ENCODE data around the gene INO80. TPM values are rescaled to one million over a fixed set of nuclear protein-coding genes. Genes with fewer than 3 reads are reported as not detected.
"Not testable (repeated sequence)": the region's sequence is repeated elsewhere in the genome, so short reads cannot be mapped to it uniquely, and the experiment has no call there.

The INO80 gene
- total RNA-seq, 4 donors from 2014 or later = 15.2 to 24.8 (median 22.3) TPM

DNA sequence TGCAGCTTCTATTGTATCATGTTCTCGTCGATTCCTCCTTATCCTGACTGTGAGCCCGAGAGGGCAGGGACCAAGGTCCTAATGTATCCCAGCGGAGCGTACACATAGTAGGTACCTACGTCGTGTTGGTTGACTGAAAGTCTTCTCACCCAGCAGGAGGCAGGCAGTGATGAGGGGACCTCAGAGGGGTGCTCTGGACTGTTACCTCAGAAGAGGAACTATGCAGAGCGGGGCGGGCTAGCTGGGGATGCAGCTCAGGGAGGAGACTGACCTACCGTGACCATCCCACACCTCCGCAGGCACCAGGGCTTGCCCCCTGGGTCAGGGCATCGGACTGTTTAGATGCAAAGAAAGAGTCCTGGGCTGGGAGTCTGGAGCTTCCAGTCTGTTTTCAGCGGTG, 151.4 kb downstream of the INO80 start:
- 75 to 80% methylated on average over 6 to 11 of the region's 13 CpGs for WGBS, 2 donors
- TF ChIP-seq, protein P1, sequence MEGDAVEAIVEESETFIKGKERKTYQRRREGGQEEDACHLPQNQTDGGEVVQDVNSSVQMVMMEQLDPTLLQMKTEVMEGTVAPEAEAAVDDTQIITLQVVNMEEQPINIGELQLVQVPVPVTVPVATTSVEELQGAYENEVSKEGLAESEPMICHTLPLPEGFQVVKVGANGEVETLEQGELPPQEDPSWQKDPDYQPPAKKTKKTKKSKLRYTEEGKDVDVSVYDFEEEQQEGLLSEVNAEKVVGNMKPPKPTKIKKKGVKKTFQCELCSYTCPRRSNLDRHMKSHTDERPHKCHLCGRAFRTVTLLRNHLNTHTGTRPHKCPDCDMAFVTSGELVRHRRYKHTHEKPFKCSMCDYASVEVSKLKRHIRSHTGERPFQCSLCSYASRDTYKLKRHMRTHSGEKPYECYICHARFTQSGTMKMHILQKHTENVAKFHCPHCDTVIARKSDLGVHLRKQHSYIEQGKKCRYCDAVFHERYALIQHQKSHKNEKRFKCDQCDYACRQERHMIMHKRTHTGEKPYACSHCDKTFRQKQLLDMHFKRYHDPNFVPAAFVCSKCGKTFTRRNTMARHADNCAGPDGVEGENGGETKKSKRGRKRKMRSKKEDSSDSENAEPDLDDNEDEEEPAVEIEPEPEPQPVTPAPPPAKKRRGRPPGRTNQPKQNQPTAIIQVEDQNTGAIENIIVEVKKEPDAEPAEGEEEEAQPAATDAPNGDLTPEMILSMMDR (IDR thresholded peaks at IDR 0.05) = no peak
- no peak for TF ChIP-seq POLR2A (IDR thresholded peaks at IDR 0.05)
- intact Hi-C loops (cut with DNase I) = no loop called here
- Histone ChIP-seq H3K27ac (no peak overlapping the region), H3K9me3 (no peaks in the 10 kb centered on the region), H3K27me3 (no peaks in the 10 kb centered on the region), H3K4me1 (peaks cover 0 to 14% (median 0%) of the 10 kb centered on the region in 3 donors), H3K4me3 (no peak overlapping the region), H3K36me3 (no peaks in the 10 kb centered on the region)
- DNase-seq = no peak

DNA sequence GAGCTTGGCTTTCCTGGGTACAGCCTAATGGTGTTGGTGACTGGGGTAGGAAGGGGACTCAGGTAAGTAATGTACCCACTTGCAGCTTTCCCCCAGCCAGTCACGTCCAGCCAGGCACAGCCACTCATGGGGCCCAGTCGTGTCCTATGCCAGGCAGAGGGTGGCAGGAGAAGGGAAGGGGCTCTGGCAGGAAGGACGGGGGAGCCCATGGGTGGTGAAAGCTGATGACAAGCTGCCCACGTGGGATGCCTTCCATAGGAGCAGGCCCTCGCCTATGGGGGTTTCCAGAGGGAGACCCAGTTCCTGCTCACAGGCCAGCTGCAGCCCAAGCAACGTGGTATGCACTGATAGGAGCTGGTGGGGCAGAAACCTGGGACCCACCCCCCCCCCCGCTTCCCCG, 152.1 kb downstream of the INO80 start:
- Histone ChIP-seq H3K4me3 (no peak overlapping the region), H3K27ac (no peak overlapping the region), H3K4me1 (peaks cover 0 to 14% (median 0%) of the 10 kb centered on the region in 3 donors), H3K36me3 (no peaks in the 10 kb centered on the region), H3K9me3 (no peaks in the 10 kb centered on the region), H3K27me3 (no peaks in the 10 kb centered on the region)
- DNase-seq = no peak
- intact Hi-C loops (cut with DNase I) = no loop called here
- WGBS, 2 donors = 57 to 78% methylated on average over 1 to 6 of the region's 8 CpGs
- no peak for TF ChIP-seq POLR2A (IDR thresholded peaks at IDR 0.05)
- TF ChIP-seq, protein P1 (IDR thresholded peaks at IDR 0.05) = no peak

DNA sequence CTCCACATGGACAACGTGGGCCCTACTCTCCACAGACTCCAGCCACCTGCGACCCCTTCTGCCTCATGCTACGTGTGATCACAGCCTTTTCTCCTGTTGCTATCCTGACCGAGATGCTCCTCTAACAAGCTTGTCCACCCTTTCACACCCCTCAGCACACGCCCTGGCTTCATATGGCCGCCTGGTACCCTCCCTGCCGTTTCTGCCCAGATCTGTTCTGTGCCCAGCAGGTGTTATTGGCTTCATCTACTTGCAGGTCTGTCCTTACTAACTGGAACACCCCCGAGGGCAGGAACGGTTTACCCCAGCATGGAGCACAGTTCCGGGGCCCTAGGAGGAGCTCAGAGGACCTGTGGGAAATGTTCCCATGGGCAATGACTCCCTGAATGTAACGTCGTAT, 152.9 kb downstream of the INO80 start:
- TF ChIP-seq POLR2A (IDR thresholded peaks at IDR 0.05) = no peak
- TF ChIP-seq, protein P1 (IDR thresholded peaks at IDR 0.05) = no peak
- Histone ChIP-seq H3K4me3 (no peak overlapping the region), H3K27me3 (no peaks in the 10 kb centered on the region), H3K36me3 (no peaks in the 10 kb centered on the region), H3K27ac (no peak overlapping the region), H3K9me3 (no peaks in the 10 kb centered on the region), H3K4me1 (peaks cover 0 to 15% (median 0%) of the 10 kb centered on the region in 3 donors)
- WGBS, 2 donors = 73 to 87% methylated on average over 12 of the region's 12 CpGs
- intact Hi-C loops (cut with DNase I) = no loop called here
- no peak for DNase-seq

DNA sequence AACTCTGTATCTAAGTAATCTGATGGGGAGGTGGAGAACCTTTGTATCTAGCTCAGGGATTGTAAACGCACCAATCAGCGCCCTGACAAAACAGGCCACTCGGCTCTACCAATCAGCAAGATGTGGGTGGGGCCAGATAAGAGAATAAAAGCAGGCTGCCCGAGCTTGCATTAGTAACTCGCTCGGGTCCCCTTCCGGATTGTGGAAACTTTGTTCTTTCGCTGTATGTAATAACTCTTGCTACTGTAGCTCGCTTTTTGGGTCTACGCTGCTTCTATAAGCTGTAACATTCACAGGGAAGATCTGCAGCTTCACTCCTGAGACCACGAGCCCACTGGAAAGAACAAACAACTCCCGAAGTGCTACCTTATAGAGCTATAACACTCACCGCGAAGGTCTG, 153.8 kb downstream of the INO80 start:
- H3K27me3 ChIP-seq; DNase-seq; H3K4me3 ChIP-seq; H3K27ac ChIP-seq; H3K36me3 ChIP-seq; intact Hi-C loops (cut with DNase I); H3K9me3 ChIP-seq: not testable (repeated sequence)
- H3K4me1 ChIP-seq = peaks cover 0 to 23% (median 0%) of the 10 kb centered on the region in 3 donors
- 93 to 96% methylated on average over 14 of the region's 14 CpGs for WGBS, 2 donors

DNA sequence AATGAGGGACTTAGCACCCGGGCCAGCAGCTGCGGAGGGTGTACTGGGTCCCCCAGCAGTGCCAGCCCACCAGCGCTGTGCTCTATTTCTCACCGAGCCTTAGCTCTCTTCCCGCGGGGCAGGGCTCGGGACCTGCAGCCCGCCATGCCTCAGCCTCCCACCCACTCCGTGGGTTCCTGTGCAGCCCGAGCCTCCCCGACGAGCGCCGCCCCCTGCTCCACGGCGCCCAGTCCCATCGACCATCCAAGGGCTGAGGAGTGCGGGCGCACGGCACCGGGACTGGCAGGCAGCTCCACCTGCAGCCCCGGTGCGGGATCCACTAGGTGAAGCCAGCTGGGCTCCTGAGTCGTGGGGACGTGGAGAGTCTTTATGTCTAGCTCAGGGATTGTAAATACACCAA, 154.3 kb downstream of the INO80 start:
- 95 to 100% methylated on average over 6 to 8 of the region's 25 CpGs for WGBS, 2 donors
- H3K27ac ChIP-seq; H3K4me3 ChIP-seq; H3K36me3 ChIP-seq; DNase-seq; intact Hi-C loops (cut with DNase I); H3K27me3 ChIP-seq; H3K9me3 ChIP-seq: not testable (repeated sequence)
- H3K4me1 ChIP-seq = peaks cover 0 to 29% (median 0%) of the 10 kb centered on the region in 3 donors

DNA sequence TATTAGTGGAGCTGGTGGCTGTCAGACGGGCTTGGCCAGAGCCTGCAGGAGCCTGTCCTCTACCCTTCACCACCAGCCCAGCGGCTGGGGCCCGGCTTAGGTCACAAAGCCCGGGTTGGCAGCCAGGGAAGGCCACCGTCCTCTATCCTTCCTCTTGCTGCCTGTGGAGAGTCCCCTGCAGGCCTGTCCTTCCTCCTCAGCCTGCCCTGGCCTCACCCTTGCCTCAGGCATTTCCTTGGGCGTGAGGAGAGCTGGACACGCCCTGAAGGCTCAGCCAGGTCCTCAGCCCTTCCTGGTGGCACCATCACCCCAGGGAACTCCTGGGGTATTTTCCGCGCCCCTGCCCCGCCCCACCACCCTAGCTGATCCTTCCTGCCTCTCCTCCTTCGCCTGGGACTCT, 155.2 kb downstream of the INO80 start:
- no peak overlapping the region for H3K27ac ChIP-seq
- no peak for DNase-seq
- no peak for TF ChIP-seq POLR2A (IDR thresholded peaks at IDR 0.05)
- TF ChIP-seq, protein P1 (IDR thresholded peaks at IDR 0.05) = no peak
- intact Hi-C loops (cut with DNase I) = no loop called here
- H3K4me1 ChIP-seq = peaks cover 0 to 26% (median 0%) of the 10 kb centered on the region in 3 donors
- H3K9me3 ChIP-seq = no peaks in the 10 kb centered on the region
- no peaks in the 10 kb centered on the region for H3K27me3 ChIP-seq
- H3K4me3 ChIP-seq = no peak overlapping the region
- WGBS, 2 donors = 43 to 80% methylated on average over 4 to 9 of the region's 11 CpGs
- H3K36me3 ChIP-seq = no peaks in the 10 kb centered on the region
